ENCODE measurements around the gene HIVEP3. TPM values are rescaled to one million over a fixed set of nuclear protein-coding genes. Genes with fewer than 3 reads are reported as not detected.

The HIVEP3 gene
- total RNA-seq, 6 experiments from 2014 or later: 1.4 to 3.9 (median 2.2) TPM

DNA sequence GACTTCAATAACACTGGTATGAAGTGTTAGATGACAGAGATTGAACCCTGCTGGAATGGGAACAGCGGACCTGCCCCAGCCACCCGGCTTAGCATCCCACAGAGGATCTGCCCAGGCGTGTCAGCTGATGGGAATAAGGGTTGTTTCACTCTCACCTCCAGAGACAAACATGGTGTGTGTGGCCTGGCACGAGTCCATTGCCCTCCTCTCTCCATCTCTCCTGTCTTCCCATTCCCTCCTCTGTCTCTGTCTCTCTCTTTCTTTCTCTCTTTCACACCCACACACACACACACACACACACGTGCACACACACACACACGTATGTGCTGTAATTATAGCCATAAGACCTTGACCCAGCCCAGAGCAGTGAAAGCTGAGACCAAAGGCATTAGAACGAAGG, 200.2 kb downstream of the HIVEP3 start:
- Histone ChIP-seq H3K36me3 (no peaks in the 10 kb centered on the region), H3K9me3 (no peaks in the 10 kb centered on the region), H3K27ac (no peak overlapping the region), H3K4me1 (no peaks in the 10 kb centered on the region), H3K4me3 (no peak overlapping the region), H3K27me3 (no peaks in the 10 kb centered on the region)
- TF ChIP-seq POLR2A (IDR thresholded peaks at IDR 0.05): no peak
- TF ChIP-seq CTCF (IDR thresholded peaks at IDR 0.05): no peak
- DNase-seq: no peak
- intact Hi-C loops (cut with DNase I): no loop called here
- WGBS (ENCODE audit: insufficient coverage, low coverage, low lambda C conversion rate, missing lambda C conversion rate): 69% methylated on average over 6 of the region's 7 CpGs
- ATAC-seq: no peak

GRCh38 chr1:41716188-41717130, 202.3 kb downstream of the HIVEP3 start:
- no peak overlapping the region for H3K4me3 ChIP-seq
- 74% methylated on average over 3 of the region's 12 CpGs for WGBS (ENCODE audit: insufficient coverage, low coverage, low lambda C conversion rate, missing lambda C conversion rate)
- TF ChIP-seq POLR2A (IDR thresholded peaks at IDR 0.05): no peak
- TF ChIP-seq CTCF (IDR thresholded peaks at IDR 0.05): no peak
- H3K27me3 ChIP-seq: no peaks in the 10 kb centered on the region
- ATAC-seq (no peak), DNase-seq (no peak)
- H3K9me3 ChIP-seq: no peaks in the 10 kb centered on the region
- intact Hi-C loops (cut with DNase I): no loop called here
- H3K27ac ChIP-seq: no peak overlapping the region
- no peaks in the 10 kb centered on the region for H3K4me1 ChIP-seq
- no peaks in the 10 kb centered on the region for H3K36me3 ChIP-seq

DNA sequence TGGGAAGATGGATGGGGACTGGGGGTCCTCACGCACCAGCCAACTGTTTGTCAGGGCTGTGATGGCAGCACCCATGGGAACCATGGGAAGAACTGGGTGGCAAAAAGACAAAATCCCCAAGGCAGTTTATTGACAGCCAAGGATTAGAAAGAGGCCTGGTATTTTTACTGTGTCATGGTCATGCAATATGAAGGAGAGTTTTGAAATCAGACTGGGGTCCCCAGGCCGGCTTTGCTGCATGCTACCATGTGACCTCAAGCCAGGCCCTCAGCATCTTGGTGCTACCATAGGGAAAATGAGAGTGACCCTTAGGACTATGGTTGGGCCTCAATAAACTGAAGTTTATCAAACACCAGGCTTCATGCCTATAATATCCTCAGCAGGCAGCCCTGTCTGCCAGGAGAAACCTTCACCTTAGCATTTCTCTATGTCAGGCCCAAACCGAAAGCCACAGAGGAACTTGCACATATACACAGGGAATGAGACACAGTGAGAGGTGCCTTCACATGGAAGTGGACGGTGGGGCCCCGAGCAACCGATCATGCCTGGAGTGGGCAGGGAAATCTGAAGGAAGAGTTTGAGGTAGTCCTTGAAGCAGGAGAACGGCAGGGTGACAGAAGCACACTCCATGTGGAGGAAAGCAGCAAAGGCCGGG, 203.2 kb downstream of the HIVEP3 start:
- H3K27me3 ChIP-seq: no peaks in the 10 kb centered on the region
- no peak overlapping the region for H3K27ac ChIP-seq
- no peak for ATAC-seq
- DNase-seq: no peak
- intact Hi-C loops (cut with DNase I): no loop called here
- TF ChIP-seq CTCF (IDR thresholded peaks at IDR 0.05): no peak
- TF ChIP-seq POLR2A (IDR thresholded peaks at IDR 0.05): no peak
- H3K4me3 ChIP-seq: no peak overlapping the region
- 72% methylated on average over 7 of the region's 8 CpGs for WGBS (ENCODE audit: insufficient coverage, low coverage, low lambda C conversion rate, missing lambda C conversion rate)
- no peaks in the 10 kb centered on the region for H3K9me3 ChIP-seq
- no peaks in the 10 kb centered on the region for H3K36me3 ChIP-seq
- no peaks in the 10 kb centered on the region for H3K4me1 ChIP-seq

DNA sequence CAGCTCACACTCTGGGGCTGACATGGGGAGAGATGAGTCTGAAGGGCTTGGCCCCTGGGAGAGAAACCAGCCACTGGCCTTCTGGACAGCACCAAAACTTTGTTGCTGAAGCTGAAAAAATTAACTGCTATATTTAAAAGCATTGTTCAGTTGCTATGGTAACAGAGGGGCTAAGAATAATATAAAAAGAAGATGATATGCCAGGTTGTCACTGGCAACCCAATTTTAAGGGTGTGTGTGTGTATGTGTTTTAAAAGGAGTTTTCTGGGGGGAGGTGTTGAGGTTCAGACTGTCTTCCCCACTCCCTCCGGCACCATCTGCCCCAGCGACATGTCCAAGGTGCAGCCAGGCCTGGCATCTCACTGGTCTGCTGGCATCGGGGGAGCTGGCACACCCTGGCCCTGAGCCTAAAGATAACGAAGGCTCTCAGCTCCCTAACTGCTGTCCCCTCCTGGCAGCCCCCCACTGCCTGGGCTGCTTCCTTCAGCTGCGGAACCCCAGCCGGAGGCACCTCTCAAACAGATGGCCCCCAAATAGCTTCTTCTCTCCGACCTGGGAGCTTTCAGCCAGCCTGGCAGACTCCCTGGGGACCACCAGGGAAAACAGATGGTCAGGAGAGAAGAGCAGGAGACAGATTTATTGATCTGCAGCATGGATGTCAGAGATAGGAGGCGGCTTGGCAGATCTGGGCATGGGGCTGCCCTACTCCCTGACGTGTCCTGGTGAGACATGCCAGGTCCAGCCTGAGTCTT, 203.9 kb downstream of the HIVEP3 start:
- WGBS (ENCODE audit: insufficient coverage, low coverage, low lambda C conversion rate, missing lambda C conversion rate): 94% methylated on average over 4 of the region's 9 CpGs
- TF ChIP-seq CTCF (IDR thresholded peaks at IDR 0.05): no peak
- TF ChIP-seq POLR2A (IDR thresholded peaks at IDR 0.05): no peak
- Histone ChIP-seq H3K36me3 (no peaks in the 10 kb centered on the region), H3K4me1 (no peaks in the 10 kb centered on the region), H3K27me3 (no peaks in the 10 kb centered on the region), H3K27ac (no peak overlapping the region), H3K9me3 (no peaks in the 10 kb centered on the region), H3K4me3 (no peak overlapping the region)
- ATAC-seq (no peak), DNase-seq (no peak)
- intact Hi-C loops (cut with DNase I): no loop called here

Measured in right lobe of liver (tissue), 6 donors.